MM.1S (cell line): ENCODE data around the gene OSBPL1A.
"Not testable (repeated sequence)": the region's sequence is repeated elsewhere in the genome, so short reads cannot be mapped to it uniquely, and the experiment has no call there.

Source experiments
- CTCF ChIP-seq: fragments of 300-600 bp; sonication (generic); IDR thresholded peaks from 2 replicates; pipeline ENCODE4 v1.5.1; 2016; ENCODE audit warnings: antibody characterized with exemption, low read length, mixed read lengths
- EZH2 ChIP-seq: fragments of 300-600 bp; sonication (generic); optimal IDR thresholded peaks from 2 replicates; pipeline ENCODE3; 2017; ENCODE audit warnings: low read depth, mild to moderate bottlenecking, antibody characterized with exemption, low read length, mixed read lengths

DNA sequence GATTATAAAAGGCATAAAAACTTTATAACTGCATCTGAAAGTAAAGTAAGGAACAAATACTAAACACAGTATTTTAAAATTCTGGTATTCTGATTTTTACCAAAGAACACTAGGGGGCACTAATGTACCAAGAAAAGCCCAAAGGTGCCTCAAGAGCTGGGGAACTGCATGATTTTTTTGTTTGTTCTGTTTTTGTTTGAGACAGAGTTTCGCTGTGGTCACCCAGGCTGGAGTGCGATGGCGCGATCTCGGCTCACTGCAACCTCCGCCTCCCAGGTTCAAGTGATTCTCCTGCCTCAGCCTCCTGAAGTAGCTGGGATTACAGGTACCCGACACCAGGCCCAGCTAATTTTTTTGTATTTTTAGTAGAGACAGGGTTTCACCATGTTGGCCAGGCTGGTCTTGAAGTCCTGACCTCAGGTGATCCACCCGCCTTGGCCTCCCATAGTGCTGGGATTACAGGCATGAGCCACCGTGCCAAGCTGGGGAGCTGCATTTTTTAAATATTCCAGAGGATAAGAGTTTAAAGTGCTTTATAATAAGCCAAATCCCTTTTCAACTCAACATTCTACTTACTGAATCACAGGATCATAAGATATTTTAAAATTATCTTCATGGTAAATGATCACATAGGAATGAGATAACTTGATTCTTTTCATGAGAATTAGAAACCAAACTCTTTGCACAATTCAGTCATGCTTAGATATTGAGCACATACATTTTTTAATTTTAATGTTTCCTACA lies 37.7 kb downstream of the OSBPL1A start:
- TF ChIP-seq CTCF: peak; percentile 58
- TF ChIP-seq EZH2: not testable (repeated sequence)
